Endothelial cell of umbilical vein (primary cell): ENCODE results near the gene NCOR1.

Source experiments
- EZH2 ChIP-seq: IDR thresholded peaks from 2 replicates; pipeline ENCODE4 v1.6.1; 2012; ENCODE audit warnings: borderline replicate concordance, low read depth, mild to moderate bottlenecking, moderate library complexity, low read length, inconsistent platforms; ENCODE audit not compliant: severe bottlenecking
- FOS ChIP-seq: IDR thresholded peaks from 2 replicates; pipeline ENCODE4 v1.6.1; 2011; ENCODE audit warnings: mild to moderate bottlenecking, low read length, moderate library complexity, borderline replicate concordance; ENCODE audit not compliant: insufficient read depth
- GATA2 ChIP-seq: IDR thresholded peaks from 2 replicates; pipeline ENCODE4 v1.7.0; 2011; ENCODE audit warnings: low read depth, mild to moderate bottlenecking, moderate library complexity, mixed read lengths, low read length; ENCODE audit not compliant: insufficient read length, insufficient read depth
- JUN ChIP-seq: IDR thresholded peaks from 2 replicates; pipeline ENCODE4 v1.6.1; 2011; ENCODE audit warnings: borderline replicate concordance, low read depth; ENCODE audit not compliant: insufficient read length, insufficient read depth
- MAX ChIP-seq: IDR thresholded peaks from 2 replicates; pipeline ENCODE4 v1.6.1; 2011; ENCODE audit not compliant: insufficient read depth, insufficient read length
- MYC ChIP-seq: IDR thresholded peaks from one replicate; pipeline ENCODE4 v1.6.1; 2011; ENCODE audit warnings: mild to moderate bottlenecking, low read depth, low read length
- POLR2A ChIP-seq: IDR thresholded peaks from 2 replicates; pipeline ENCODE4 v1.6.1; 2012; ENCODE audit warnings: low read depth, mild to moderate bottlenecking, control low read depth, low read length
- POLR2AphosphoS5 ChIP-seq: IDR thresholded peaks from 2 replicates; pipeline ENCODE4 v1.6.1; 2012; ENCODE audit warnings: low read depth, mild to moderate bottlenecking, control low read depth, low read length, moderate library complexity; ENCODE audit not compliant: insufficient read depth
- TF ChIP-seq, protein P1 (sequence below), 2 donors: IDR thresholded peaks; 1 replicate in 1 of 2; 2 replicates in 1 of 2; pipeline ENCODE4 v1.5.1; 2011; ENCODE audit warnings: low read length in 2 of 2, mild to moderate bottlenecking in 2 of 2, moderate library complexity in 2 of 2, control low read depth in 1 of 2, inconsistent platforms in 1 of 2, low read depth in 1 of 2; ENCODE audit not compliant: insufficient read depth in 1 of 2; ENCODE audit errors: extremely low read depth in 1 of 2

- TF ChIP-seq, protein P1, sequence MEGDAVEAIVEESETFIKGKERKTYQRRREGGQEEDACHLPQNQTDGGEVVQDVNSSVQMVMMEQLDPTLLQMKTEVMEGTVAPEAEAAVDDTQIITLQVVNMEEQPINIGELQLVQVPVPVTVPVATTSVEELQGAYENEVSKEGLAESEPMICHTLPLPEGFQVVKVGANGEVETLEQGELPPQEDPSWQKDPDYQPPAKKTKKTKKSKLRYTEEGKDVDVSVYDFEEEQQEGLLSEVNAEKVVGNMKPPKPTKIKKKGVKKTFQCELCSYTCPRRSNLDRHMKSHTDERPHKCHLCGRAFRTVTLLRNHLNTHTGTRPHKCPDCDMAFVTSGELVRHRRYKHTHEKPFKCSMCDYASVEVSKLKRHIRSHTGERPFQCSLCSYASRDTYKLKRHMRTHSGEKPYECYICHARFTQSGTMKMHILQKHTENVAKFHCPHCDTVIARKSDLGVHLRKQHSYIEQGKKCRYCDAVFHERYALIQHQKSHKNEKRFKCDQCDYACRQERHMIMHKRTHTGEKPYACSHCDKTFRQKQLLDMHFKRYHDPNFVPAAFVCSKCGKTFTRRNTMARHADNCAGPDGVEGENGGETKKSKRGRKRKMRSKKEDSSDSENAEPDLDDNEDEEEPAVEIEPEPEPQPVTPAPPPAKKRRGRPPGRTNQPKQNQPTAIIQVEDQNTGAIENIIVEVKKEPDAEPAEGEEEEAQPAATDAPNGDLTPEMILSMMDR (IDR thresholded peaks at IDR 0.05; ENCODE audit: extremely low read depth in 1 of 2, insufficient read depth in 1 of 2, low read depth in 1 of 2, low read length in 2 of 2): no peak
- TF ChIP-seq MAX (no peak), FOS (no peak), EZH2 (no peak), POLR2A (no peak), JUN (no peak), MYC (no peak), POLR2AphosphoS5 (no peak), GATA2 (no peak)
These were observed 123.6 kb downstream of the NCOR1 start for GRCh38 chr17:16091773-16092172.
